ENCODE measurements around the gene TDRD9.

- TF ChIP-seq POLR2A (IDR thresholded peaks at IDR 0.05; ENCODE audit: extremely low read depth, insufficient read length): no peak
- TF ChIP-seq CTCF (IDR thresholded peaks at IDR 0.05; ENCODE audit: low read depth, low read length): no peak
These were observed 4.7 kb downstream of the TDRD9 start for GRCh38 chr14:103932791-103933490.
